SK-N-SH treated with all-trans-retinoic acid at 6 μM for 48 hours (cell line): ENCODE measurements around the gene GRIP1.
"Not testable (repeated sequence)": the region's sequence is repeated elsewhere in the genome, so short reads cannot be mapped to it uniquely, and the experiment has no call there.

ENCODE experiments used
- ATAC-seq: fragments of 200-7000 bp; cut with Tn5 transposase; 3 replicates; pipeline ENCODE4 v1.9.1; 2020; ENCODE audit warnings: mild to moderate bottlenecking, moderate library complexity
- ARNTL ChIP-seq: fragments of 450-650 bp; formaldehyde crosslinking; IDR thresholded peaks from 2 replicates; pipeline ENCODE4 v1.5.0; 2020; ENCODE audit warnings: low read depth, mild to moderate bottlenecking, moderate library complexity, borderline replicate concordance
- BACH2 ChIP-seq: fragments of 250-450 bp; sonication (Bioruptor Pico); IDR thresholded peaks from 2 replicates; pipeline ENCODE4 v1.9.0; 2021; ENCODE audit warnings: mild to moderate bottlenecking, borderline replicate concordance
- CREB5 ChIP-seq: fragments of 250-450 bp; sonication (Bioruptor Pico); IDR thresholded peaks from 2 replicates; pipeline ENCODE4 v1.5.1; 2020; ENCODE audit warnings: low read depth, mild to moderate bottlenecking, moderate library complexity
- CSDC2 ChIP-seq: fragments of 250-450 bp; sonication (Bioruptor Pico); IDR thresholded peaks from 2 replicates; pipeline ENCODE4 v1.5.0; 2020; ENCODE audit warnings: mild to moderate bottlenecking, moderate library complexity
- CSRNP3 ChIP-seq: fragments of 250-450 bp; sonication (Bioruptor Pico); IDR thresholded peaks from 2 replicates; pipeline ENCODE4 v1.5.1; 2021; ENCODE audit warnings: mild to moderate bottlenecking, moderate library complexity
- ESRRG ChIP-seq: fragments of 250-450 bp; sonication (Bioruptor Pico); IDR thresholded peaks from 2 replicates; pipeline ENCODE4 v1.6.1; 2021; ENCODE audit warnings: mild to moderate bottlenecking
- GLIS3 ChIP-seq: fragments of 250-450 bp; sonication (Bioruptor Pico); IDR thresholded peaks from 2 replicates; pipeline ENCODE4 v1.5.0; 2020; ENCODE audit warnings: mild to moderate bottlenecking, moderate library complexity
- PATZ1 ChIP-seq: fragments of 250-450 bp; sonication (Bioruptor Pico); IDR thresholded peaks from 2 replicates; pipeline ENCODE4 v1.8.0; 2020; ENCODE audit warnings: mild to moderate bottlenecking, moderate library complexity, borderline replicate concordance
- POU6F1 ChIP-seq: fragments of 250-450 bp; sonication (Bioruptor Pico); IDR thresholded peaks from 2 replicates; pipeline ENCODE4 v1.8.0; 2021; ENCODE audit warnings: low read depth, mild to moderate bottlenecking, moderate library complexity, borderline replicate concordance
- PPARA ChIP-seq: fragments of 250-450 bp; sonication (Bioruptor Pico); IDR thresholded peaks from 2 replicates; pipeline ENCODE4 v1.5.0; 2020; ENCODE audit warnings: mild to moderate bottlenecking, borderline replicate concordance
- RARB ChIP-seq: fragments of 250-450 bp; sonication (Bioruptor Pico); IDR thresholded peaks from 2 replicates; pipeline ENCODE4 v1.8.0; 2021; ENCODE audit warnings: mild to moderate bottlenecking, moderate library complexity
- SNAI2 ChIP-seq: fragments of 250-450 bp; sonication (Bioruptor Pico); IDR thresholded peaks from 2 replicates; pipeline ENCODE4 v1.5.0; 2020; ENCODE audit warnings: mild to moderate bottlenecking, moderate library complexity
- TCF4 ChIP-seq: fragments of 250-450 bp; sonication (Bioruptor Pico); IDR thresholded peaks from 2 replicates; pipeline ENCODE4 v1.8.0; 2021; ENCODE audit warnings: mild to moderate bottlenecking, moderate library complexity, borderline replicate concordance
- TOX ChIP-seq: fragments of 250-450 bp; sonication (Bioruptor Pico); IDR thresholded peaks from 2 replicates; pipeline ENCODE4 v1.8.0; 2021; ENCODE audit warnings: mild to moderate bottlenecking, moderate library complexity, borderline replicate concordance
- TSHZ2 ChIP-seq: fragments of 250-450 bp; sonication (Bioruptor Pico); IDR thresholded peaks from 2 replicates; pipeline ENCODE4 v1.5.0; 2020; ENCODE audit warnings: mild to moderate bottlenecking, moderate library complexity
- ZC3H10 ChIP-seq: fragments of 250-450 bp; sonication (Bioruptor Pico); IDR thresholded peaks from 2 replicates; pipeline ENCODE4 v1.5.1; 2021; ENCODE audit warnings: mild to moderate bottlenecking, moderate library complexity
- ZFP3 ChIP-seq: fragments of 250-450 bp; sonication (Bioruptor Pico); IDR thresholded peaks from 2 replicates; pipeline ENCODE4 v1.5.0; 2020; ENCODE audit warnings: mild to moderate bottlenecking, moderate library complexity
- ZFP30 ChIP-seq: fragments of 450-650 bp; formaldehyde crosslinking; IDR thresholded peaks from 2 replicates; pipeline ENCODE4 v1.5.0; 2022; ENCODE audit warnings: mild to moderate bottlenecking, moderate library complexity
- ZNF565 ChIP-seq: fragments of 450-650 bp; formaldehyde crosslinking; conservative IDR thresholded peaks from 2 replicates; pipeline ENCODE4 v1.5.0; 2020; ENCODE audit warnings: low read depth, mild to moderate bottlenecking, moderate library complexity
- ZNF70 ChIP-seq: fragments of 450-650 bp; formaldehyde crosslinking; IDR thresholded peaks from 2 replicates; pipeline ENCODE4 v1.5.0; 2020; ENCODE audit warnings: mild to moderate bottlenecking, moderate library complexity
- ZNF8 ChIP-seq: fragments of 450-650 bp; formaldehyde crosslinking; IDR thresholded peaks from 2 replicates; pipeline ENCODE4 v1.5.0; 2020; ENCODE audit warnings: mild to moderate bottlenecking, moderate library complexity

GRIP1 gene

GRCh38 chr12:66304296-66304900 is 374.5 kb downstream of the GRIP1 start (continued):
- TF ChIP-seq TSHZ2 (CRISPR knock-in tag): no peak
- no peak for TF ChIP-seq GLIS3 (CRISPR knock-in tag)

- not testable (repeated sequence) for ATAC-seq
These were observed 375.5 kb downstream of the GRIP1 start for GRCh38 chr12:66303316-66303804.

- TF ChIP-seq ZFP30 (CRISPR knock-in tag) (no peak), ZNF565 (CRISPR knock-in tag) (no peak), RARB (CRISPR knock-in tag) (no peak), BACH2 (CRISPR knock-in tag) (no peak), ZFP3 (CRISPR knock-in tag) (no peak), CSRNP3 (CRISPR knock-in tag) (no peak), TOX (CRISPR knock-in tag) (no peak), ZC3H10 (no peak), ESRRG (no peak), POU6F1 (CRISPR knock-in tag) (no peak), TCF4 (CRISPR knock-in tag) (no peak), GLIS3 (CRISPR knock-in tag) (no peak), CSDC2 (CRISPR knock-in tag) (no peak), TSHZ2 (CRISPR knock-in tag) (no peak), ZNF8 (CRISPR knock-in tag) (no peak), SNAI2 (no peak), ARNTL (no peak), ZNF70 (CRISPR knock-in tag) (no peak), PPARA (no peak)
- no peak for ATAC-seq
These were observed 376.1 kb downstream of the GRIP1 start for GRCh38 chr12:66302827-66303169.

GRCh38 chr12:66301944-66302826 is 376.7 kb downstream of the GRIP1 start, which contains the start of gene HELB:
TSS of gene HELB (plus strand) at chr12:66302493. CDS start at chr12:66302604, 111 bp downstream.
- ATAC-seq: peak; percentile 99
- TF ChIP-seq CSRNP3 (CRISPR knock-in tag) (no peak), PATZ1 (CRISPR knock-in tag) (no peak), ZNF8 (CRISPR knock-in tag) (peak; percentile 29; the same call in 1 of the 2 replicates), ZFP30 (CRISPR knock-in tag) (0 out of 2 replicates have a peak, but pooled peaks have one; percentile 33), CREB5 (no peak)
